Activated CD4-positive, CD25-positive, alpha-beta regulatory T cell treated with anti-CD3 and anti-CD28 coated beads, Interleukin-2, amount 50 U/mL, for 24 hours (primary cell): ENCODE data around the gene RTBDN.

ENCODE experiments used
- ATAC-seq, 2 donors: fragments of 150-1000 bp; cut with Tn5 transposase; one replicate each; pipeline ENCODE4 v1.10.0; 2021; ENCODE audit warnings: mild to moderate bottlenecking in 1 of 2, moderate library complexity in 1 of 2

The RTBDN gene

DNA sequence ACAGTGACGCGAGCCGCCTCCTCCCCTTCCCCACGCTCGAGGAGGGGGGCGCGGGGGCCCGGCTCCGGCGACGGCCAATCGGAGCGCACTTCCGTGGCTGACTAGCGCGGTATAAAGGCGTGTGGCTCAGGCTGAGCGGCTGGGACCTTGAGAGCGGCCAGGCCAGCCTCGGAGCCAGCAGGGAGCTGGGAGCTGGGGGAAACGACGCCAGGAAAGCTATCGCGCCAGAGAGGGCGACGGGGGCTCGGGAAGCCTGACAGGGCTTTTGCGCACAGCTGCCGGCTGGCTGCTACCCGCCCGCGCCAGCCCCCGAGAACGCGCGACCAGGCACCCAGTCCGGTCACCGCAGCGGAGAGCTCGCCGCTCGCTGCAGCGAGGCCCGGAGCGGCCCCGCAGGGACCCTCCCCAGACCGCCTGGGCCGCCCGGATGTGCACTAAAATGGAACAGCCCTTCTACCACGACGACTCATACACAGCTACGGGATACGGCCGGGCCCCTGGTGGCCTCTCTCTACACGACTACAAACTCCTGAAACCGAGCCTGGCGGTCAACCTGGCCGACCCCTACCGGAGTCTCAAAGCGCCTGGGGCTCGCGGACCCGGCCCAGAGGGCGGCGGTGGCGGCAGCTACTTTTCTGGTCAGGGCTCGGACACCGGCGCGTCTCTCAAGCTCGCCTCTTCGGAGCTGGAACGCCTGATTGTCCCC, 42.9 kb downstream of the RTBDN start, which contains the start of gene JUNB:
Gene JUNB (plus strand): TSS at position 142 of the 706 bp plus-strand sequence. CDS start 286 bp downstream, at position 428.
- ATAC-seq: peak; percentile 46 to 47

- ATAC-seq: no peak
Measured at GRCh38 chr19:12790628-12791344, 43.6 kb downstream of the RTBDN start.

DNA sequence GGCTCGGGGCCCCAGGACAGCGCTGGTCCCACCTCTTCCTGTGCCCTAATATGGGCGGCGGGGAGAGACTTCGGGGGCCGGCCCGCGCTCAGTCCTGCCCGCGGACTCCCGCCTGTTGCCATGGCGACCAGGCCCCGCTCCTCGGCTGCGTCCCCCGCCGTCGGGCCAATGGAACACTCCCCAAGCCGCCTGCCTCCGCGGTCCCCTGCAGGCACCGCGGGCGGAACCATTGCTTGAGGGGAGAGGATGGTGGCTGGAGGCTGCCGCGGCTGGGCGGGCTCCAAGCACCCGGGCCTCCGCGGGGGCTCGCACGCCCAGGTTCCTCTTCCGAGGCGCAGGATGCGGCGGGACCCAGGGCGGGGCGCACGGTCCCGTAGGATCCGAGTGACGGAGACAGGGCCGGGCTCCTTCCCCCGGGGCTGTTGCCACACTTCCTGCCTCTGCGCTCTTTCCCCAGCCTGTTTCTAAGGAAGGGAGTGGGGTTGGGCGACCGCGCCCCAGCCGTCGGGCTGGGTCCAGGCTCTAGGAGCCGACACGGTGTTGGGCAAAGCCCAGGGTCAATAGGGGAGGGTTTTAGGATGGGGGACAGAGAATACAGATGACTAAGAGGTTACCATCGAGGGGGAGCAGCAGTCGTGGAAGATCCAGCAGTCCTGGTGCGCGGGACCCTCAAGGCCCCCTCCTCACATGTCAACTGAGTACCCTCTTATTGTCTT, 44.3 kb downstream of the RTBDN start:
- ATAC-seq: peak; percentile 44 to 46

DNA sequence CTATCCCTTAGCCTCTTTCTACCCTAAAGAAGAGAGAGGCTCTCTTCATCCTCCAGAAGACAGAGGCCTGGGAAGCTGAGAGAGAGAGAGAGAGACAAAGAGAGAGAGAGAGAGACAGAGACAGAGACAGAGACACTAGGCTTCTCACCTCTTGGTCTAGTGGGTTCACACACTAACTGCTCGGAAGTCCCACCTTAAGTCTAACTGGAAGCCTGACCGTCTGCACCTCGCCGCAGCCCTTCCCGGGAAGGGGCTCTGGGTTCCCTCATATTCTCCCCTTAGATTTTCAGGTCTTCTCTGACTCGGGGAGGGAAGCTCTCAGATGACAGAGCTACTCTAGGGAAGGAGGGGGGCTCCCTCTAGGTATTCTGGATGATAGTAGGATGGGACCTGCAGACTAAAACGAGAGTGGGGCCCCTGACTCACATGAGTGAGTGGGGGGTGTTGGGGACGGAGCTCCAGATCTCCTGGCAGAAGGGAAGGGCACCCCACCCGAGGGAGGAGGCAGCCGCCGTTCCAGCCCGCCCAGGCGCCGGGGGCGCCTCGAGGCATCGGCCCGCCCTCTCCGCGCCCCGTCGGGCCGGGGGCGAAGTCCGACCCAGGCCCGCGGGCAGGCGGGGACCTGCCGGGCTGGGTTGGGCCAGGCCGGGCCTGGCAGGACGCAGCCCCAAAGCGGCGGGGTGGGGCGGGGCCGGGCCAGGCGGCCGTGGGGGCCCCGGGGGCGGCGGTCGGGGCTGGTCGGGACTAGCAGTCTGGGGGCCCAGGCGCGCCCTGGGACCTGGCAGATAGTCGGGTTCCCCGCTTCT, 45.1 kb downstream of the RTBDN start:
- ATAC-seq: no peak

GRCh38 chr19:12788682-12789097, 45.7 kb downstream of the RTBDN start:
- ATAC-seq: no peak

DNA sequence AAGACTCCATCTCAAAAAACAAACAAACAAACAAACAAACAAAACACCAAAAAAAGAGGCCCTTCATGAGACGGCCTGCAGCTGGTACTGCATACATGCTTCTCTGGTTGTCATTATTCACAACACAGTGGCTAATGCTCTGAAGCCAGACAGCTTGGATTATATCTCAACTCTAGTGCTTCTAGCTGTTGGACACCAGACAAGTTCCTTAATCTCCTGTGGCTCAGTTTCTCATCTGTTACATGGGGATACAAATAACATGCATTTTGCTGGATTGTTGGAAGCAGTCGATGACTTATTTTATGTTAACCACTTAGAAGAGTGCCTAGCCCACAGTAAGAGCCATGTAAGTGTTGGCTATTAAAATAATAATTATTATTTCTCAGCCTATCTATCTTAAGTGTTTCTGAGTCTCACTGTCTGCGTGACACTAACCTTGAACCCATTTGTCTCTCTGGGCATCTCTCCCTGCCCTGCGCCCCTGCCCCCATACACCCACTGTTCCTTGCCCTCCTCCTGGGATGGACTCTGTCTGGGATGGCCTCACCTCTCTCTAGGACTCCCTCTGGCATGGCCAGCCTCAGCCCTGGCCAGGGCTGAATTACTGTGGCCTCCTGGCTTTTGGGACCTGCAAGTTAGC, 46.2 kb downstream of the RTBDN start:
- ATAC-seq: no peak

- ATAC-seq: no peak
Measured at GRCh38 chr19:12787458-12787857, 46.9 kb downstream of the RTBDN start.

DNA sequence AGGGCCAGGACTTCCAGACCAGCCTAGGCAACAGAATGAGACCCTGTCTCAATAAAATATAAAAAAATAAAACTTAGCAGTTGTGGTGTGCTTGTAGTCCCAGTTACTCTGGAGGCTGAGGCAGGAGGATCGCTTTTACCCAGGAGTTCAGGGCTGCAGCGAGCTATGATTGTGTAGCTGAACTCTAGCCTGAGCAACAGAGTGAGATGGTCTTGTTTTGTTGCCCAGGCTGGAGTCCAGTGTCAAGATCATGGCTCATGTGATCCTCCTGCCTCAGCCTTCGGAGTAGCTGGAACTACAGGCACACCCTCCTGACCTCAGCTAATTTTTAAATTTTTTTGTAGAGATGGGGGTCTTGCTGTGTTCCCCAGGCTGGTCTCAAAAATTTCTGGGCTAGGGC, 47.4 kb downstream of the RTBDN start:
- ATAC-seq: no peak

DNA sequence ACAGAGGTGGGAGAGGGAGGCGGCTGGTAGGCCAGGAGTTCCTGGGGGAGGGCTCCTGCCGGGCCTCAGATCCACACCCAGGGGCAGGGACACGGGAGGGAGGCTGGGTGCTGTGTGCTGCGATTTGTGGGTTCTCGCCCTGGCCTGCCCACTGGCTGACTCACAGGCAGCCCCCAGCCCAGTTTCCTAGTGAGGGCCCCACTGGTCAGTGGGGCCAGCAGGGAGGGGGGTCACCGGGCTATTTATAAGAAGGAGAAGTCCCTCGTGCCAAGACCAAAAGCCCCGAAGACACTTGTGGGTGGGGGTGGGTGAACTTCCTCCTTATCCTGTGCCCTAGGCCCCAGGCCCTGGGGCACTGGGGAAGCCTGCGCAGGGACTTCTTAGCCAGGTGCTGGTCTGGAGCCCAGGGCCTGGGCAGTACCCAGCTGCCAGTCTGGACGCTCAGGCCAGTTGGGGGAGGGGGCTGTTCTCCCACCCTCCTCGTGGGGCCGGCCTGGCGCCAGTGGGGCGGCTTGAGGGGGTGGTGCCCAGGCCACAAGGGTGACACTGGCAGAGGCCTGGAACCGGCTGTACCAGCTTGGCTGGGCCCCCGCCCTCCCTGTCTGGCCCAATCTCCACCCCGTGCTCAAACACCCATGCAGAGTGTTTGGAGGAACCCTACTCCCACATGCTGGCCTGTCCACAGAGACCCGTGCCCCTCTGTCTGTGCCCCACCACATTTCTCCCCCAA, 48.1 kb downstream of the RTBDN start:
- no peak for ATAC-seq

- no peak for ATAC-seq
Measured at GRCh38 chr19:12785431-12786031, 48.8 kb downstream of the RTBDN start.

DNA sequence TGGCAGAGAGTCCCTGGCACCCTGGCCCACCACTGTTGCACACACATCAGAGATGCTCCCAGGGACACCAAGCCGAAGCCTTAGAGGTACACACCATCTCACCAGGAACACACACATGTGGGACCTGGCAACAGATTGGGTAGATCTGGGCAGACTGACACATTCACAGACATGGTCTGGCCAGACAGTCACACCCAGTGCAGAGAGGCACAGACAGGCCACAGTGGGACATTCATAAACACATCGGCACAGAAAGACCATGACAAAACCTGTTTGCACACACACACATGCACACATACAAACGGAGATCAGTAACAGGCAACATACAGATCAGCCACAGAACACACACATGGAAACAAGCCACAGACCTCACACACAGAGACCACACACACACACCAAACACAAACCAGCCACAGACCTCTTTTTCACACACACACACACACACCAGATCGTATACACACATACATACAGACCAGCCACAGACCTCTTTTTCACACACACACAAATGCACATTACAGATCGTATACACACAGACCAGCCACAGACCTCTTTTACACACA, 49.4 kb downstream of the RTBDN start:
- no peak for ATAC-seq

DNA sequence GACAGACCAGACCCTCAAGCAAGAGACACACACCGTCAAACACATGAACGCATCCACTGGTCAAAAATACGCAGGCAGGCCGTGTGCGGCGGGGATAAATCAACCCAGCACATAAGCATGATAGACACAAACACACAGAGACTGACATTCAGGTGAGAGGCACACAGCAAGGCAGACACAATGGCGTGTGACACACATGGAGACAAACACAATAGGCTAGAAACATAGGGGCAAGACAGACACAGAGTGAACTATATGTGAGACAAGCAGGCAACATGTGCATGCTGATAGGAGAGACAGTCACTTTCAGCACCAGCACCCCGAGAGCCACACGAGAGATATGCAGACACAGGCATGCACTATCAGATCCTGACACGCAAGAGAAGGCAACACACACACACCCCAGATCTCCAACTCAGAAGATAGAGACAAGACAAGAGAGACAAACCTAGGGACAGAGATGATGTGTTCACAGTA, 49.9 kb downstream of the RTBDN start:
- peak in 1 of 2 donors; percentile 11 for ATAC-seq

DNA sequence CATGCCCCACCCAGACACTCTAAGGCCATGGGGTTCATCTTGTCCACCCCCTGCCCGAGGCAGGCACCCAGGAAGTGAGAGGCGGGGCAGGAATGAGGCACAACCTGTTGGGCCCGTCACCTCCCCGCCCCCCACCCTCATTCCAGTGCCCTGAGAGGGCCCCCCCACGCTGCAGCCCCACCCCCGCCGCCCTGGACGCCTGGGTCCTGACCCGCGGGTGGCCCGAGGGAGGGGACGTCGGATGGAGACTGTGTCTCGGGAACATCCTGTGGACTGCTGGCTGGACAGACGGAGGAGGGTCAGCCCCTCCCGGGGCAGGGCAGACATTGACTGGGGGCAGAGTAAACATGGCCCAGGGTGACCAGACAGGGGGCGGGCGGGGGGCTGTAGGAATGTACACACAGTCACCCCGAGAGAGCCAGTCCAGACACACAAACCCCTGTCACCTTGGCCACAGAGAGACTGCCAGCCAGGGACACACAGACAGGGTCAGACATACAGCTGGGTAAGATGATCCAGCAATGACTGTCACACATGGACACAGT, 50.5 kb downstream of the RTBDN start:
- ATAC-seq: no peak

DNA sequence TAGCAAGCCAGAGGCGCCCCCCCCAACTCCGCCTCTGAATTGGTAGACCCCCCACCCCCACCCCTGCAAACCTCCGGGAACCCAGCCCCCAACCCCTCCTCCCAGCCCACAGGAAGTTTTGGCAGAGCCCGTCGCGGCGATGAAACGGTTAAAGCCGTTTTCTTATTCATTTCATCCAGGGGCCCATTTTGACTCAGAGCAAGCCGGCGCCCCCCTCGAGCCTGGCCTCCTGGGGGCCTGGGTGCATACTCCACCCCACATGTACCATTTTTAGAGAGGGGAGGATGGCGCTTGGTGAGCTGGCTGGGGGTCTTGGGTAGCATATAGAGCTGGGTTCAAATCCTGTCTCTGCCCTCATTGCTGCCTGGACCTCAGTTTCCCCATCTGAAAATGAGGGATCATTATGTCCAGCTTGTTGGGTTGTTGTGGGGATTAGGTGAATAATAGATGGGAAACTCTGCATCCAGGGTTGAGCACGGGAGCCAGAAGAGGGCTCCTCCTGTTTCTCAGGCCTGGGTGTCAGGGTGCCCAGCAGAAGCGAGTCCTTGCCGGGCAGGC, 51.0 kb downstream of the RTBDN start:
- ATAC-seq: peak; percentile 11 to 28

GRCh38 chr19:12782424-12783290, 51.7 kb downstream of the RTBDN start:
- ATAC-seq: peak; percentile 53 to 65

DNA sequence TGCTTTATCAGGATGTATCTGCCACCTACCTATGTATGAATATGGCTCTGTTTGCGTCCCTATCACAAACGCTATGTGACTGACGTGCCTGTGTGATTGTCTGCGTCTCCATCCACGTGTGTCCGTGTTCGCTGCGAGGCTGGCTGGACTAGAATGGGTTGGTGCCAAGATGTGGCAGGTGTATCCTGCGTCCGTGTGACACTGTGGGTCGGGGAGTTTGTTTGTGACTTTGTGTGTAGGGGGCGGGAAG, 52.3 kb downstream of the RTBDN start:
- ATAC-seq: peak in 1 of 2 donors; percentile 6

- no peak for ATAC-seq
Measured at GRCh38 chr19:12779162-12779993, 55.0 kb downstream of the RTBDN start.

DNA sequence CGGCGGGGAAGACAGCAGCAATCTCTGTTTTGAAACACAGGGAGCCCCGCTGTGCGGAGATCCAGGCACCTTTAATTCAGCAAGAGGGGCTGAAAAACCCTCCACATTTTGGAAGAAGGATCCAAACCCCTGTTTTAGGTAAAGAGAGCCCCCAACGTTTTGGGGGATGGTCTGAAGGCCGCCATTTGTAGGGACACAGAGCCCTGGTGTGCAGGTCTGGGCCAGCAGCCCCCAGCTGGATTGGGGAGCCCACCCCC, 55.5 kb downstream of the RTBDN start:
- no peak for ATAC-seq
